ENCODE results near the gene MMP25. TPM values are rescaled to one million over a fixed set of nuclear protein-coding genes. Genes with fewer than 3 reads are reported as not detected.

MMP25 gene
- total RNA-seq, 4 donors from 2014 or later, result 0.30 to 0.81 (median 0.49) TPM; not detected in 1

DNA sequence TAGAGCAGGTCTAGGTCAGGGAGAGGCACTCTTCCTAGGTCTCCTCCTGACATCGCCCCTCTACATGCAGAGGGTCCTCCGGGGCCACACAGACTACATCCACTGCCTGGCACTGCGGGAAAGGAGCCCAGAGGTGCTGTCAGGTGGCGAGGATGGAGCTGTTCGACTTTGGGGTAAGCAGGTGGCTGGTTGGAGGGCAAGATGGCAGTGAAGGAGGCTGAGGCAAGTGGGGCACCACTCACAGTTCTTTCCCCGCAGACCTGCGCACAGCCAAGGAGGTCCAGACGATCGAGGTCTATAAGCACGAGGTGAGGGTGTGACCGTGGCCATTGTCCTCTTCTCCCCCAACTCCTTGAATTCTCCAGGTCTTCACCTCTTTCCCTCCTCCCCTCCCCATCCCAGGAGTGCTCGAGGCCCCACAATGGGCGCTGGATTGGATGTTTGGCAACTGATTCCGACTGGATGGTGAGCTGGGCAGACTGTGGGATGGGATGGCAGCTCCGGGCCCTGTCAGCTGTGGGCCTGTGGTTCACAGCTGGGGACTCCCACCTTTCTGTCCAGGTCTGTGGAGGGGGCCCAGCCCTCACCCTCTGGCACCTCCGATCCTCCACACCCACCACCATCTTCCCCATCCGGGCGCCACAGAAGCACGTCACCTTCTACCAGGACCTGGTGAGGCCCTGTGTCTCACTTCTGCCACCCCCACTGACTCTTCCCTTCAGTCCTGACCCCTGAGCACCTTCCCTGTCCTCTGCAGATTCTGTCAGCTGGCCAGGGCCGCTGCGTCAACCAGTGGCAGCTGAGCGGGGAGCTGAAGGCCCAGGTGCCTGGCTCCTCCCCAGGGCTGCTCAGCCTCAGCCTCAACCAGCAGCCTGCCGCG, 19.5 kb upstream of the MMP25 start:
- WGBS, 2 donors, result 95 to 96% methylated on average over 19 to 22 of the region's 24 CpGs
- intact Hi-C loops (cut with DNase I; ENCODE audit: low total_unique reads), result no loop called here
- H3K4me3 ChIP-seq (ENCODE audit: low read depth, poor library complexity, severe bottlenecking), result no peak overlapping the region
- TF ChIP-seq, protein P1, sequence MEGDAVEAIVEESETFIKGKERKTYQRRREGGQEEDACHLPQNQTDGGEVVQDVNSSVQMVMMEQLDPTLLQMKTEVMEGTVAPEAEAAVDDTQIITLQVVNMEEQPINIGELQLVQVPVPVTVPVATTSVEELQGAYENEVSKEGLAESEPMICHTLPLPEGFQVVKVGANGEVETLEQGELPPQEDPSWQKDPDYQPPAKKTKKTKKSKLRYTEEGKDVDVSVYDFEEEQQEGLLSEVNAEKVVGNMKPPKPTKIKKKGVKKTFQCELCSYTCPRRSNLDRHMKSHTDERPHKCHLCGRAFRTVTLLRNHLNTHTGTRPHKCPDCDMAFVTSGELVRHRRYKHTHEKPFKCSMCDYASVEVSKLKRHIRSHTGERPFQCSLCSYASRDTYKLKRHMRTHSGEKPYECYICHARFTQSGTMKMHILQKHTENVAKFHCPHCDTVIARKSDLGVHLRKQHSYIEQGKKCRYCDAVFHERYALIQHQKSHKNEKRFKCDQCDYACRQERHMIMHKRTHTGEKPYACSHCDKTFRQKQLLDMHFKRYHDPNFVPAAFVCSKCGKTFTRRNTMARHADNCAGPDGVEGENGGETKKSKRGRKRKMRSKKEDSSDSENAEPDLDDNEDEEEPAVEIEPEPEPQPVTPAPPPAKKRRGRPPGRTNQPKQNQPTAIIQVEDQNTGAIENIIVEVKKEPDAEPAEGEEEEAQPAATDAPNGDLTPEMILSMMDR (IDR thresholded peaks at IDR 0.05), result no peak
- no peak for TF ChIP-seq POLR2A (IDR thresholded peaks at IDR 0.05)
- DNase-seq (ENCODE audit: low spot score in 2 of 2), result no peak

DNA sequence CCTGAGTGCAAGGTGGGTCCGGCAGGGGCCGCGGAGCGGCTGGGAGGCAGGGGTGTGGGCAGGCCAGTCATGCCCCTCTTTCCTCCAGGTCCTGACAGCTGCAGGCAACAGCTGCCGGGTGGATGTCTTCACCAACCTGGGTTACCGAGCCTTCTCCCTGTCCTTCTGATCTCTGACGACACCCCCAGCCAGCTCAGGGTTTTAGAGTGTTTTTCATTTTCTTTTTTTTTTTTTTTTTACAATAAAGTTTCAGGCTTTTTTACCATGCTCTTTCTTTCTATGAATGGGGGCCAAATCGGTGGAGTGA, 18.9 kb upstream of the MMP25 start:
- TF ChIP-seq POLR2A (IDR thresholded peaks at IDR 0.05), result no peak
- TF ChIP-seq, protein P1 (IDR thresholded peaks at IDR 0.05), result no peak
- WGBS, 2 donors, result 90 to 96% methylated on average over 8 of the region's 8 CpGs
- no peak overlapping the region for H3K4me3 ChIP-seq (ENCODE audit: low read depth, poor library complexity, severe bottlenecking)
- intact Hi-C loops (cut with DNase I; ENCODE audit: low total_unique reads), result no loop called here
- DNase-seq (ENCODE audit: low spot score in 2 of 2), result no peak

DNA sequence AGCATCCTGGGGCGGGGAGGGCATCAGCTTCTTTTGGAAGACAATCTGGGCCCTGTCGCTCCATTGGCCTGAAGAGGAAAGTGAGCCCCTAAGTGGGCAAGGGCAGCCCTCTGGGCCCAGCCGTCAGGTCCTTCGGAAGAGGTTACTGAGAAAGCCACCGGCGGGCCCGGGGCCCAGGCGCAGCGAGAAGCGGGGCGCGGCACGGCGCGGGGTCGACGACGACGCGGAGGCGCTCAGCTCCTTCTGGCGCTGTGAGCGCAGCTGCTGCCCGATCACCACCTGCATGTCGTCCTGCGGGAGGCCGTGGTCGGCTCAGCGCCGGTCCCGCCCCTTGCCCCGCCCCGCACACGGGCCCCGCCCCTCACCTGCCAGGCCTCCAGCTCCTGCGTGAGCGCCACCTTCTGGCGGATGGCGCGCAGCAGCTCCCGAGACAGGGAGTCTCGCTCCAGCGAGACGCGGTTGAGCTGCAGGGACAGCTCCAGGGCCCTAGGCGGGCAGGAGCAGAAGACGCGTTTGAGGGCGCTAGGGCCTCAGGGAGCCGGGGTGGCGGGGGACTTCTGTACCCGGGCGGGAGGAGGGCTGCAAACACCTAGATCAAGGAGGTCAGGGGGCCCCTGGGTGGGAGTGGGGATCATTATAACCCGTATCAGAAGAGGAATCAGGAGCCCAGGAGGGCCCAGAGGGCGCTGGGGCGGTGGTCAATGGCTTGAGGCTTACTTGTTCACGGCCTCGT, 18.2 kb upstream of the MMP25 start:
- WGBS, 2 donors, result 28 to 31% methylated on average over 26 to 37 of the region's 58 CpGs
- no peak overlapping the region for H3K4me3 ChIP-seq (ENCODE audit: low read depth, poor library complexity, severe bottlenecking)
- DNase-seq (ENCODE audit: low spot score in 2 of 2), result peak; percentile 59 to 94
- intact Hi-C loops (cut with DNase I; ENCODE audit: low total_unique reads), result no loop called here
- TF ChIP-seq, protein P1 (IDR thresholded peaks at IDR 0.05), result no peak
- TF ChIP-seq POLR2A (IDR thresholded peaks at IDR 0.05), result no peak

DNA sequence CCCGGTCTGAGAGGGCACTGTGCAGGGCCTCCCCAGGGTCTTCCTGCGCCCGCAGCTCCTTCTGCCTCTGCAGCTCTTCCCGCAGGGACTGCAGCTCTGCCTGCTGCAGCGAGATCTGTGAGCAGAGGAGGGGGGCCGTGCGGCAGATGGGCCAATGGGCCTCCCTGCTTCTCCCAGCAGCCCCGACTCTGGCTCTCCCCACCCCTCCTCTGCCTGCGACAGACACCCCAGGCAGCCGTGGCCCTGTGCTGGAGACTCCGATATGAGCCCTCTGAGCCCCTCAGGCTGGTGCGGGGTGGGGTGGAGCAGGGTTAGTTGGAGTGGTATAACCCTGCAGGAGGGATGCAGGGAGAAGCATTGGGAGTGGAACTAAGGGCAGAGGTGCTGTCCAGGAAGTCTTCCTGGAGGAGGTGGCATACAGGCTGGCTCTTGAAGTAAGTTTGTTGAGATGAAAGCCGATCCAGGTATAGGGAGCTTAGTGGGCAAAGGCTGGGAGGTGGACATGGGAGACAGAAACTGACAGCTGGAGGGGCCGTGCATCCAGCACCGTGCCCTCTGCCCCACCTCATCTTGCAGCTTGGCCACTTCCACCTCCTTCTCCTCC, 17.5 kb upstream of the MMP25 start:
- DNase-seq (ENCODE audit: low spot score in 2 of 2), result no peak
- no peak for TF ChIP-seq POLR2A (IDR thresholded peaks at IDR 0.05)
- TF ChIP-seq, protein P1 (IDR thresholded peaks at IDR 0.05), result no peak
- WGBS, 2 donors, result 19 to 28% methylated on average over 15 of the region's 15 CpGs
- intact Hi-C loops (cut with DNase I; ENCODE audit: low total_unique reads), result no loop called here
- H3K4me3 ChIP-seq (ENCODE audit: low read depth, poor library complexity, severe bottlenecking), result no peak overlapping the region

DNA sequence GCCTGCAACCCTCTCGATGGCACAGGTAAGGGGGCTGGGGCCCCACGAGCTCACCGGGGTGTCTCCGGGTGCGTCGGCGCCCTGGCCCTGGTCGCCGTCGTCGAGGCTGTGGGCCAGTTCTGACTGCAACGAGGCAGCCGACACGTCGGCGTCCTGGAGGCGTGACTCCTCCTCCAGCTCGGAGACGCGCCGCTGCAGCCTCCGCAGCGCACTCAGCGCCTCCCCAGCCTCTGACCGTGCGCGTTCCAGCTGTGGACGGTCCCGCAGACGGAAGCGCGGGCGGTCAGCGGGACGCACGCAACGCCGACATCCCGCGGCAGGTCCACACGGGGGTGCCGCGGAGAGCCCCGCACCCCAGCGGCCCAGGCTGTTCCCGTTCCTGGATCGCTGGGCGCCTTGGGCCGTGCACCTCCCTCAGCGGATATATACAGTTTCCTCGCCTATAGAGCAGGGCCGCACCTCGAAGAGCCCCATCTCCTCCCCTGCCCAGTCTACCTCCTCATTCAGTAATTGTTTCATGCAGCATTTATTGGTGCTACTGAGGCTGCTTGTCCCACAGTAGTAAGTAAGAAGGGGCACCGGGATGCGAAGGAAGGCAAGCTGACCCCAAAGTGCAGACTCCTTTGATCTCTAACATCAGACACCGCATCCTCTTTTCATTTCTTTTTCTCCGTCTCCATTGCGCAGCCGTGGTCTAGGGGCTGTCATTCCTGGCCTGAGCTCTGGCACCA, 16.7 kb upstream of the MMP25 start:
- no peak overlapping the region for H3K4me3 ChIP-seq (ENCODE audit: low read depth, poor library complexity, severe bottlenecking)
- no peak for DNase-seq (ENCODE audit: low spot score in 2 of 2)

More for the DNA sequence above, 16.7 kb upstream of the MMP25 start:
- 16 to 21% methylated on average over 22 to 26 of the region's 59 CpGs for WGBS, 2 donors
- TF ChIP-seq POLR2A (IDR thresholded peaks at IDR 0.05), result no peak
- TF ChIP-seq, protein P1 (IDR thresholded peaks at IDR 0.05), result no peak
- intact Hi-C loops (cut with DNase I; ENCODE audit: low total_unique reads), result no loop called here

Measured in lower leg skin (tissue), 4 donors.